H9 (cell line): Measurements from ENCODE around the gene CFAP57. TPM values are rescaled to one million over a fixed set of nuclear protein-coding genes. Genes with fewer than 3 reads are reported as not detected.
A peak's percentile ranks its signal among the peaks of the same experiment; 100 is the strongest.

Experiments
- DNase-seq: peaks from one replicate; pipeline ENCODE4 v3.0.0-alpha.2; 2017
- H2AFZ ChIP-seq: one replicate; pipeline ENCODE4 v1.6.1; 2013; ENCODE audit warnings: mild to moderate bottlenecking, low read length, control low read depth, moderate library complexity
- H2AK5ac ChIP-seq: 2 replicates; pipeline ENCODE4 v1.6.1; 2013; ENCODE audit warnings: low read length, control low read depth, mixed read lengths; ENCODE audit not compliant: insufficient read length
- H2BK120ac ChIP-seq: one replicate; pipeline ENCODE4 v1.6.1; 2013; ENCODE audit warnings: low read depth, mild to moderate bottlenecking, low read length, control low read depth, inconsistent platforms; ENCODE audit not compliant: poor library complexity, severe bottlenecking
- H2BK12ac ChIP-seq: 2 replicates; pipeline ENCODE4 v1.6.1; 2013; ENCODE audit warnings: low read length, control low read depth, mixed read lengths, low read depth; ENCODE audit not compliant: insufficient read length
- H2BK15ac ChIP-seq: 2 replicates; pipeline ENCODE4 v1.6.1; 2013; ENCODE audit warnings: low read depth, low read length, control low read depth
- H2BK20ac ChIP-seq: one replicate; pipeline ENCODE4 v1.6.1; 2013; ENCODE audit warnings: low read depth, mild to moderate bottlenecking, low read length, control low read depth, inconsistent platforms; ENCODE audit not compliant: poor library complexity, severe bottlenecking
- H2BK5ac ChIP-seq: 2 replicates; pipeline ENCODE4 v1.6.1; 2013; ENCODE audit warnings: low read length, control low read depth, mixed read lengths; ENCODE audit not compliant: insufficient read length
- H3K14ac ChIP-seq: 2 replicates; pipeline ENCODE4 v1.6.1; 2013; ENCODE audit warnings: low read length, control low read depth; ENCODE audit not compliant: insufficient read depth
- H3K18ac ChIP-seq: 2 replicates; pipeline ENCODE4 v1.6.1; 2013; ENCODE audit warnings: low read depth, mild to moderate bottlenecking, mixed read lengths, low read length, control low read depth; ENCODE audit not compliant: insufficient read length
- H3K23ac ChIP-seq: 2 replicates; pipeline ENCODE4 v1.6.1; 2013; ENCODE audit warnings: low read length, control low read depth, mixed read lengths, low read depth; ENCODE audit not compliant: insufficient read length
- H3K23me2 ChIP-seq: 2 replicates; pipeline ENCODE4 v1.6.1; 2013; ENCODE audit warnings: low read depth, mild to moderate bottlenecking, mixed read lengths, low read length, control low read depth; ENCODE audit not compliant: insufficient read length, poor library complexity, severe bottlenecking
- H3K27ac ChIP-seq: 2 replicates; pipeline ENCODE4 v1.5.1; 2013; ENCODE audit warnings: low read length, control low read depth, mixed read lengths, low read depth; ENCODE audit not compliant: insufficient read length
- H3K27me3 ChIP-seq: 2 replicates; pipeline ENCODE4 v1.6.1; 2013; ENCODE audit warnings: low read length, control low read depth, inconsistent platforms; ENCODE audit not compliant: insufficient read depth
- H3K4ac ChIP-seq: 2 replicates; pipeline ENCODE4 v1.6.1; 2013; ENCODE audit warnings: low read depth, mild to moderate bottlenecking, control low read depth, inconsistent platforms, low read length, moderate library complexity
- H3K4me1 ChIP-seq: 2 replicates; pipeline ENCODE4 v1.6.1; 2013; ENCODE audit warnings: low read length, control low read depth, inconsistent platforms; ENCODE audit not compliant: insufficient read depth
- H3K4me2 ChIP-seq: 2 replicates; pipeline ENCODE4 v1.6.1; 2013; ENCODE audit warnings: low read length, control low read depth, mixed read lengths; ENCODE audit not compliant: insufficient read length, insufficient read depth
- H3K56ac ChIP-seq: 2 replicates; pipeline ENCODE4 v1.6.1; 2013; ENCODE audit warnings: low read depth, mild to moderate bottlenecking, mixed read lengths, low read length, control low read depth; ENCODE audit not compliant: insufficient read length
- H3K79me1 ChIP-seq: 2 replicates; pipeline ENCODE4 v1.6.1; 2013; ENCODE audit warnings: low read depth, mild to moderate bottlenecking, moderate library complexity, low read length, control low read depth, inconsistent platforms; ENCODE audit not compliant: insufficient read depth, poor library complexity, severe bottlenecking
- H3K79me2 ChIP-seq: 2 replicates; pipeline ENCODE4 v1.6.1; 2013; ENCODE audit warnings: low read length, control low read depth, inconsistent platforms; ENCODE audit not compliant: insufficient read depth
- H3K9ac ChIP-seq: 2 replicates; pipeline ENCODE4 v1.6.1; 2013; ENCODE audit warnings: low read length, control low read depth, mixed read lengths; ENCODE audit not compliant: insufficient read length; ENCODE audit errors: extremely low read depth
- H3K9me3 ChIP-seq: one replicate; pipeline ENCODE4 v1.6.1; 2013; ENCODE audit warnings: low read depth, low read length, inconsistent platforms; ENCODE audit not compliant: control insufficient read depth
- H3T11ph ChIP-seq: one replicate; pipeline ENCODE4 v1.6.1; 2013; ENCODE audit warnings: mild to moderate bottlenecking, low read length, control low read depth, inconsistent platforms
- H4K20me1 ChIP-seq: one replicate; pipeline ENCODE4 v1.6.1; 2013; ENCODE audit not compliant: control insufficient read depth, insufficient read length, insufficient read depth
- H4K5ac ChIP-seq: 2 replicates; pipeline ENCODE4 v1.6.1; 2013; ENCODE audit warnings: low read depth, mild to moderate bottlenecking, mixed read lengths, low read length, control low read depth; ENCODE audit not compliant: insufficient read length
- H4K8ac ChIP-seq: replicated peaks from 2 replicates; pipeline ENCODE4 v1.6.1; 2013; ENCODE audit warnings: low read length, control low read depth, mixed read lengths, low read depth; ENCODE audit not compliant: insufficient read length
- H4K91ac ChIP-seq: 2 replicates; pipeline ENCODE4 v1.6.1; 2013; ENCODE audit warnings: low read depth, mild to moderate bottlenecking, moderate library complexity, mixed read lengths, low read length, control low read depth; ENCODE audit not compliant: insufficient read length
- H3K27ac Mint-ChIP-seq, 3 experiments: 2 replicates in 2 of 3; 3 replicates in 1 of 3; pipeline ENCODE4 v1.8.0; 2020 to 2021; ENCODE audit warnings: mixed read lengths in 3 of 3, mild to moderate bottlenecking in 1 of 3, moderate library complexity in 1 of 3
- H3K27me3 Mint-ChIP-seq: 2 replicates; pipeline ENCODE4 v1.8.0; 2021; ENCODE audit warnings: low read depth, mild to moderate bottlenecking, moderate library complexity, mixed read lengths
- H3K36me3 Mint-ChIP-seq, 3 experiments: 2 replicates in 2 of 3; 3 replicates in 1 of 3; pipeline ENCODE4 v1.8.0; 2020 to 2021; ENCODE audit warnings: low read depth in 3 of 3, mixed read lengths in 3 of 3; ENCODE audit not compliant: insufficient read depth in 1 of 3
- H3K4me1 Mint-ChIP-seq, 2 experiments: 2 replicates each; pipeline ENCODE4 v1.8.0; 2020; ENCODE audit warnings: mixed read lengths in 2 of 2
- H3K4me3 Mint-ChIP-seq, 2 experiments: 2 replicates in 1 of 2; 3 replicates in 1 of 2; pipeline ENCODE4 v1.8.0; 2020 to 2021; ENCODE audit warnings: mild to moderate bottlenecking in 2 of 2, mixed read lengths in 2 of 2, moderate library complexity in 1 of 2
- H3K9me3 Mint-ChIP-seq, 2 experiments: 2 replicates in 1 of 2; 3 replicates in 1 of 2; pipeline ENCODE4 v1.8.0; 2020; ENCODE audit warnings: mild to moderate bottlenecking in 2 of 2, mixed read lengths in 2 of 2, moderate library complexity in 1 of 2
- CTCF ChIP-seq: fragments of 200-600 bp; sonication (generic); conservative IDR thresholded peaks from 3 replicates; pipeline ENCODE4 v1.8.0; 2021; ENCODE audit warnings: antibody characterized with exemption, mild to moderate bottlenecking
- WGBS: extraction: QIAGEN DNeasy Blood & Tissue Kit; methylation state at CpG from one replicate; pipeline ENCODE4 v1.1.7; 2013; ENCODE audit warnings: missing lambda C conversion rate, low lambda C conversion rate, mixed read lengths; ENCODE audit not compliant: insufficient read length; ENCODE audit errors: extremely low coverage; 5-methylcytosine and 5-hydroxymethylcytosine counted together
- total RNA-seq: library from RNA; stranded (reverse); gene quantifications from 2 replicates; pipeline ENCODE4 v1.2.1, GENCODE V29; 2021

The CFAP57 gene
- total RNA-seq, 1 experiment from 2014 or later = 0.33 TPM

DNA sequence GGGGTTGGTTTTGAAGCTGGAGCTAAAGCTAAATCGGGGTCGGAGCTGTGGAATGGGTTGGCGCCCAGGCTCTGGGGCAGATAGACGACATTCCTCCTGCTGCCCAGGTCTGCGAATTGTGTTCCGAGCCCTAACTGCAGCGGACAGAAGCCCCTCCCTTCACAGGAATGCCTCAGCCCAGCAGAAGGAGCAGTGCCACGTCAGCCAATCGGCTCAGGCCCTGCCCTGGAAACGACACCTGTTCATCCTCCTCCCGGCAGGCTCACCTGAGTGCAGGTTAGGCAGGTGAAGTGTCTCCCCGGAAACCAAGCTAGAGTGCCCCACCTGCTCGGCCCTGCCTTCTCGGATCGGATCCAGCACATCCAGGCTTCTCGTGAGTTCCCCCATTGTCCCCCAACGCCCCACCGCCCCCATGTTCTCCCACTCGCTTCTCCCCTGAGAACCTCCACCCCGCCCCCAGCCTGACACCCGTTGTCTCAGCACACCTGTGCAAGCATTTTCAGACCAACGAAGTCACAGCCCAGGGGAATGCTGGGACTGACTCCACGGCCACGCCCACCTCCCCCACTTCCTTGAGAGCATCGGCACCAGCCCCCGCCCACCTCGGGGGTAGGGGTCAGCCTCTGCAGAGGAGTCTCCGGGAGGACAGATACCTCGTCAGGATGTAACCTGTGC, 98.4 kb downstream of the CFAP57 start:
- Histone ChIP-seq H3K4ac (no peak overlapping the region), H4K5ac (no peak overlapping the region), H3K23ac (no peak overlapping the region), H2AK5ac (no peak overlapping the region), H3K27me3 (no peaks in the 10 kb centered on the region), H3K18ac (peak overlapping the region; percentile 0), H3K79me1 (no peaks in the 10 kb centered on the region), H2BK12ac (no peak overlapping the region), H2BK5ac (no peak overlapping the region), H3K23me2 (peaks cover 6% of the 10 kb centered on the region), H3K56ac (no peak overlapping the region), H4K20me1 (peaks cover 3% of the 10 kb centered on the region), H4K91ac (no peak overlapping the region), H3T11ph (no peak overlapping the region), H3K9me3 (no peaks in the 10 kb centered on the region), H3K79me2 (no peaks in the 10 kb centered on the region), H3K4me1 (peaks cover 5% of the 10 kb centered on the region; the same call in 1 of the 2 replicates), H3K27ac (peak overlapping the region; percentile 24), H3K14ac (no peak overlapping the region; the same call in 1 of the 2 replicates), H3K9ac (no peak overlapping the region), H2BK20ac (no peak overlapping the region), H2BK120ac (no peak overlapping the region), H2AFZ (no peak overlapping the region), H3K4me2 (peak overlapping the region; percentile 65), H4K8ac (no peak overlapping the region), H2BK15ac (no peak overlapping the region)
- Mint-ChIP-seq H3K9me3 (peaks cover 5 to 11% of the 10 kb centered on the region in 2 experiments), H3K36me3 (peaks cover 6 to 27% (median 19%) of the 10 kb centered on the region in 3 experiments; a peak in 6 of 7 replicates), H3K4me1 (peaks cover 22 to 26% of the 10 kb centered on the region in 2 experiments), H3K27me3 (peaks cover 5% of the 10 kb centered on the region), H3K27ac (peak overlapping the region; percentile 97 to 98 (median 97)), H3K4me3 (peak overlapping the region; percentile 84 to 89)
- WGBS = no CpG with 5 or more reads among the region's 29 CpGs
- DNase-seq = peak; percentile 99
- TF ChIP-seq CTCF = no peak
